ENCODE data around the gene MPRIP.
"Not testable (repeated sequence)": the region's sequence is repeated elsewhere in the genome, so short reads cannot be mapped to it uniquely, and the experiment has no call there.

Gene MPRIP

GRCh38 chr17:17180741-17181525, 138.7 kb downstream of the MPRIP start:
- DNase-seq: no peak

- DNase-seq: no peak
These were observed 139.7 kb downstream of the MPRIP start for GRCh38 chr17:17181666-17182597.

- no peak for DNase-seq
These were observed 140.4 kb downstream of the MPRIP start for GRCh38 chr17:17182598-17183136.

GRCh38 chr17:17183744-17184143, 141.5 kb downstream of the MPRIP start:
- DNase-seq: no peak

- not testable (repeated sequence) for DNase-seq
These were observed 142.9 kb downstream of the MPRIP start for GRCh38 chr17:17184985-17185757.

GRCh38 chr17:17186051-17186450, 143.8 kb downstream of the MPRIP start:
- DNase-seq: no peak

- DNase-seq: no peak
These were observed 144.6 kb downstream of the MPRIP start for GRCh38 chr17:17186551-17187505.

- DNase-seq: no peak
These were observed 146.3 kb downstream of the MPRIP start for GRCh38 chr17:17188586-17188985.

GRCh38 chr17:17189559-17189958, 147.3 kb downstream of the MPRIP start:
- DNase-seq: no peak

GRCh38 chr17:17190188-17190587, 147.9 kb downstream of the MPRIP start:
- no peak for DNase-seq

- no peak for DNase-seq
These were observed 149.1 kb downstream of the MPRIP start for GRCh38 chr17:17191346-17191792.

- DNase-seq: peak in 1 of 56 donors; percentile 6
These were observed 149.7 kb downstream of the MPRIP start for GRCh38 chr17:17191961-17192381.

- DNase-seq: not testable (repeated sequence)
These were observed 153.2 kb downstream of the MPRIP start for GRCh38 chr17:17195466-17195865.

GRCh38 chr17:17196776-17197175, 154.5 kb downstream of the MPRIP start:
- DNase-seq: no peak

- no peak for DNase-seq
These were observed 156.0 kb downstream of the MPRIP start for GRCh38 chr17:17198281-17198680.

GRCh38 chr17:17200311-17200710, 158.1 kb downstream of the MPRIP start:
- no peak for DNase-seq

GRCh38 chr17:17200831-17201230, 158.6 kb downstream of the MPRIP start:
- no peak for DNase-seq

GRCh38 chr17:17201271-17201670, 159.0 kb downstream of the MPRIP start:
- DNase-seq: no peak

- DNase-seq: peak in 1 of 56 donors; percentile 31
These were observed 159.7 kb downstream of the MPRIP start for GRCh38 chr17:17201907-17202306.

- no peak for DNase-seq
These were observed 161.0 kb downstream of the MPRIP start for GRCh38 chr17:17203173-17203730.

All from amygdala (tissue), 56 donors.